Tibial nerve (tissue), 4 donors: ENCODE results near the gene AGO4.

Source experiments
- EP300 ChIP-seq, 2 donors: sonication (generic); formaldehyde crosslinking; IDR thresholded peaks; one replicate each; pipeline ENCODE4 v1.6.1; 2017; ENCODE audit warnings: antibody characterized with exemption in 2 of 2, mild to moderate bottlenecking in 1 of 2
- POLR2A ChIP-seq, 2 donors: fragments of 450-650 bp; IDR thresholded peaks; one replicate each; pipeline ENCODE4 v1.6.1; 2017; ENCODE audit warnings: antibody characterized with exemption in 2 of 2, mild to moderate bottlenecking in 2 of 2, moderate library complexity in 2 of 2
- TF ChIP-seq, protein P1 (sequence below), 5 experiments: fragments of 200-600 bp in 3 of 5; fragments of 450-650 bp in 2 of 5; sonication (generic) in 3 of 5; IDR thresholded peaks; one replicate each; pipeline ENCODE4 v1.5.1; 2016 to 2019; ENCODE audit warnings: antibody characterized with exemption in 5 of 5, mild to moderate bottlenecking in 3 of 5, moderate library complexity in 2 of 5

GRCh38 chr1:35856964-35857363, 49.1 kb downstream of the AGO4 start:
- TF ChIP-seq, protein P1, sequence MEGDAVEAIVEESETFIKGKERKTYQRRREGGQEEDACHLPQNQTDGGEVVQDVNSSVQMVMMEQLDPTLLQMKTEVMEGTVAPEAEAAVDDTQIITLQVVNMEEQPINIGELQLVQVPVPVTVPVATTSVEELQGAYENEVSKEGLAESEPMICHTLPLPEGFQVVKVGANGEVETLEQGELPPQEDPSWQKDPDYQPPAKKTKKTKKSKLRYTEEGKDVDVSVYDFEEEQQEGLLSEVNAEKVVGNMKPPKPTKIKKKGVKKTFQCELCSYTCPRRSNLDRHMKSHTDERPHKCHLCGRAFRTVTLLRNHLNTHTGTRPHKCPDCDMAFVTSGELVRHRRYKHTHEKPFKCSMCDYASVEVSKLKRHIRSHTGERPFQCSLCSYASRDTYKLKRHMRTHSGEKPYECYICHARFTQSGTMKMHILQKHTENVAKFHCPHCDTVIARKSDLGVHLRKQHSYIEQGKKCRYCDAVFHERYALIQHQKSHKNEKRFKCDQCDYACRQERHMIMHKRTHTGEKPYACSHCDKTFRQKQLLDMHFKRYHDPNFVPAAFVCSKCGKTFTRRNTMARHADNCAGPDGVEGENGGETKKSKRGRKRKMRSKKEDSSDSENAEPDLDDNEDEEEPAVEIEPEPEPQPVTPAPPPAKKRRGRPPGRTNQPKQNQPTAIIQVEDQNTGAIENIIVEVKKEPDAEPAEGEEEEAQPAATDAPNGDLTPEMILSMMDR (IDR thresholded peaks at IDR 0.05), result no peak
- TF ChIP-seq EP300 (IDR thresholded peaks at IDR 0.05) (no peak), POLR2A (IDR thresholded peaks at IDR 0.05) (no peak)
